Stomach smooth muscle (tissue), 2 donors: ENCODE results near the gene IGLL5.

Experiments used
- H3K27ac ChIP-seq: one replicate; pipeline ENCODE4 v1.7.0; 2013; ENCODE audit warnings: mild to moderate bottlenecking, low read length, inconsistent platforms
- H3K27me3 ChIP-seq, 2 donors: one replicate each; pipeline ENCODE4 v1.7.0; 2013; ENCODE audit warnings: low read length in 2 of 2; ENCODE audit not compliant: insufficient read depth in 2 of 2, control insufficient read depth in 1 of 2
- H3K36me3 ChIP-seq, 2 donors: one replicate each; pipeline ENCODE4 v1.7.0; 2013; ENCODE audit warnings: low read length in 2 of 2; ENCODE audit not compliant: control insufficient read depth in 2 of 2, insufficient read depth in 2 of 2
- H3K4me1 ChIP-seq: one replicate; pipeline ENCODE4 v1.7.0; 2013; ENCODE audit warnings: low read length; ENCODE audit not compliant: control insufficient read depth, insufficient read depth
- H3K4me3 ChIP-seq, 2 donors: one replicate each; pipeline ENCODE4 v1.7.0; 2013; ENCODE audit warnings: low read length in 2 of 2
- H3K9ac ChIP-seq, 2 donors: one replicate each; pipeline ENCODE4 v1.7.0; 2013; ENCODE audit warnings: low read length in 2 of 2, mild to moderate bottlenecking in 1 of 2
- H3K9me3 ChIP-seq, 2 donors: one replicate each; pipeline ENCODE4 v1.7.0; 2013; ENCODE audit warnings: low read length in 2 of 2; ENCODE audit not compliant: control insufficient read depth in 2 of 2
- donor health status: healthy.
- donor health status: Pancreatic carcinoma.

Gene IGLL5

GRCh38 chr22:22933100-22933806 lies 45.6 kb downstream of the IGLL5 start:
- Histone ChIP-seq H3K27ac (no peak overlapping the region), H3K9me3 (no peaks in the 10 kb centered on the region), H3K4me3 (no peak overlapping the region), H3K27me3 (peaks cover 0 to 4% of the 10 kb centered on the region in 2 donors), H3K36me3 (no peaks in the 10 kb centered on the region), H3K9ac (no peak overlapping the region), H3K4me1 (no peaks in the 10 kb centered on the region)

DNA sequence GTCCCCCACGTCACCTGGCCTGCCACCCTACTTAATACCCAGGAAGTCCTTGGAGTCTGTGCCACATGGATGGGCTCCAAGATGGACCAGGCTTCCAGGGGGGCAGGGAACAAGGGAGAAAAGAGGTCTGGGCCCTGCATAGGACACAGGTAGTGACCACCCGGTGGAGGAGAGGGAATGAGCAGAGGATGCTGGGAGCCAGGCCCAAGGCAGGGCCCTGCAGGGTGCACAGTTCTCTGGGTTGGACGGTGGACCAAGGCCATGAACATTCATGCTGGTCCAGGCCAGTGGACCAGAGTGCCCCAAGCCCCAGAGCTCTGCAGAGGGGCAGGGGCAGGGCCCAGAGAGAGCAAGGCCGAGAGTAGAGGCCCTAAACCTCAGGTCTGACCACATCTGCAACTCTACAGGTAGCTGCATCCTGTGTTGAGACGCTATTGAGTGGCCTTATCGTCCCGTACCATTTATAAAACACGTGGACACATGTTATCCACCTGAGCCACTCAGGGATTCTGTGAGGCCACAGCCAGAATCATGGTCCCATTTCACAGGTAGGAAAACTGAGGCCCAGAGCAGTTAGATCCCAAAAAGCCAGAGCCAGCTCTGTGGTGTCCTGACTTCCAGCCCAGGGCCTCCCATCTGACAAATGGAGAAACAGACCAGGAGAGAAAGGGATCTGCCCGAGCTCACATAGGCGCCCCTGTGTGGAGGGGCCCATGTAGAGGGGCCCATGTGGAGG lies 46.4 kb downstream of the IGLL5 start:
- no peak overlapping the region for H3K4me3 ChIP-seq
- no peaks in the 10 kb centered on the region for H3K4me1 ChIP-seq
- H3K27ac ChIP-seq: no peak overlapping the region
- H3K36me3 ChIP-seq: no peaks in the 10 kb centered on the region
- H3K9me3 ChIP-seq: no peaks in the 10 kb centered on the region
- H3K9ac ChIP-seq: no peak overlapping the region
- peaks cover 0 to 4% of the 10 kb centered on the region in 2 donors for H3K27me3 ChIP-seq

- Histone ChIP-seq H3K36me3 (no peaks in the 10 kb centered on the region), H3K9me3 (no peaks in the 10 kb centered on the region), H3K27me3 (peaks cover 0 to 4% of the 10 kb centered on the region in 2 donors), H3K9ac (no peak overlapping the region), H3K4me3 (no peak overlapping the region), H3K27ac (no peak overlapping the region), H3K4me1 (no peaks in the 10 kb centered on the region)
Measured at GRCh38 chr22:22934543-22935055, 47.0 kb downstream of the IGLL5 start.

- Histone ChIP-seq H3K4me3 (no peak overlapping the region), H3K27me3 (peaks cover 0 to 4% of the 10 kb centered on the region in 2 donors), H3K36me3 (no peaks in the 10 kb centered on the region), H3K27ac (no peak overlapping the region), H3K9ac (no peak overlapping the region), H3K9me3 (no peaks in the 10 kb centered on the region), H3K4me1 (no peaks in the 10 kb centered on the region)
Measured at GRCh38 chr22:22935056-22935545, 47.5 kb downstream of the IGLL5 start.

DNA sequence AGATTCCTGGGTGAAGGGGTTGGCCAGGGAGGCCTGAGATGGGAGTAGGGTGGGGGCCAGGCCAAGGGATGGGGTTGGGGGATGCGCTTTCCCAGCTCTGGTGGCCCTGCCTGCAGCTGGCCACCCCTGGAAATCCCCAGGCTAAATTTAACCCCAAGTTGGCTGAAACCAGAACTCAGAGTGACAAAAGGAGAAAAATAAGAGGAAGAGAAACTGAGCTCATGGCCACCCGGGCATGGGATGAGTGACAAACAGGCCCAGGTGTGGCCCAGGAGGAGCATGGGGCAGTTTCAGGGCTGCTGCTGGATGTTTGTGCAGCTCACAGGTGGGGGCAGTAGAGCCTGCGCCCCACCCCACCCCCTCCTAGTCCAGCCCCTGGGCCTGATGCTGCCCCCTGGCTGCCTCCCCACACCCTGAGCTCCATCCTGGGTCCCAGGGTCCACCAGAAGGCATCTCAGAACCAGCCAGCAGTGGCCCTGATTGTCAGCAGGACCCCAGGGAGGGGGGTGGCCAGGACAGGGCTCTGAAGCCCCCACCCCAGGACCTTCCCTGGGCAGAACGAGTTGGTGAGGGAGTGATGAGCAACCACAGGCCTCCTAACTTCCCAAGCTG lies 48.0 kb downstream of the IGLL5 start:
- no peaks in the 10 kb centered on the region for H3K9me3 ChIP-seq
- no peak overlapping the region for H3K9ac ChIP-seq
- no peaks in the 10 kb centered on the region for H3K27me3 ChIP-seq
- H3K36me3 ChIP-seq: no peaks in the 10 kb centered on the region
- H3K27ac ChIP-seq: no peak overlapping the region
- no peak overlapping the region for H3K4me3 ChIP-seq
- no peaks in the 10 kb centered on the region for H3K4me1 ChIP-seq

DNA sequence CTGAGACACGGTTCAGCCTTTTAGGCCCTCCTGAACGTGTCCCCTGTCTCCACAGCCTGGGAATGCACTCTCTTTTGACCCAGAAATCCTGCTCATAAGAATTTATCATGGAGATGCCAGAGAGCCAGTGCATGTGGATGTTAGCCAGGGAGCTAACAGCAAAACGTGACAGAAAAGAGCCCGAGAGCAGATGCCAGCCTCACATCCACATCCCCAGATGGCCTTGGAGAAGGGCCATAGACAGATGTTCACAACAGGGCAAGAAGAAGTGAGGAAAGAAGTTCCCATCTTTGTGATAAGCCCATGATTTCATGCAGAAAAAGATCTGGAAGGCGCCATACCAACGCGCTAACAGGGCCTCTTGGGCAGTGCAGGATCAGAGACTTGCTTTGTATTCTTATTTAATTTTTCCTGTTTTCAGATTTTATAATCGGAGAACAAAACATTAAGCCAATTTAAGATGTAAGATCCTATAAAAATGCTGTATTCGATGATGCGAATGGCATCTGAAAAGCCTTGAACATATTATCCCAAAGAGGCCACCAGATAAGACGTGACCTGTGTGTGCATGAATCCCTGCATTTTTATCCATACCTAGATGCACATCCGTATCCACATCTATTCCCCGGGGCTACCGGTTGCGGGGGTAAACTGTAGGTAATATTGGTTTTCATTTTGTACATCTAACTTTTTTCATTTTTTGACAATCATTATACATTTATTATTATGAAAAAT lies 48.7 kb downstream of the IGLL5 start:
- Histone ChIP-seq H3K9ac (no peak overlapping the region), H3K4me3 (no peak overlapping the region), H3K27me3 (no peaks in the 10 kb centered on the region), H3K4me1 (no peaks in the 10 kb centered on the region), H3K27ac (no peak overlapping the region), H3K36me3 (no peaks in the 10 kb centered on the region), H3K9me3 (no peaks in the 10 kb centered on the region)

DNA sequence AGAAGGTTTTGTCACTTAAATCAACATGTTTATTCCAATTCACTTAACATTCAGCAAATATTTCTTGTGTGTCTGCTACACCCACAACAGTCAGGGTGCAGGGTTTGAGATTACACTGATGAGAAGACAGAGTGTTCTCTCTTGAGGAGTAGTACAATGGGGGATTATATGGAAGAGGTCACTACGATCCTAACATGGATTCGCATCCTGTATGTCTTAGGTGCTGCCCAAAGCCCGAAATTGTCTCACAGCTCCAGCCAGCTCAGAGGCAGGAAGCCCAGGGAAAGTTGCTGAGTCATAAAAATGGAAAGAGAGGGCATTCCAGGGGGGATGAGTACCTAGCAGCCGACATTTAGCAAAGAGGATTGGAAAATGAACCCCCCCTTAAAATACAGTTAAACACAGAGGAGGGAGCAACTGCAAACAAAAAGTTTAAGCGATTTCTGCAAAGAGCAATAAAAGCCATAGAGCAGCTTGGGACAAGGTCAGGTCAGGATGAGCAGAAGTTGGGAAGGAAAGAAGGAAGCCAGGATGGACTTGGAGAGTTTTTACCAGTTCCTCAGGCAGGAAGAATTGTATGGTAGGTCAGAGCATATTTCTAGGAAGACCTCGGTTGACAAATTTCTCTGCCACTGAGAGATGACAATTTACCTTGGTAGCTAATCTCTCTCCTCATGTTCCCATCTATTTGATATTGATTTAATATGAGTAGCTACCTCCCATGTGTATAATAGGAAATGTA lies 49.5 kb downstream of the IGLL5 start:
- Histone ChIP-seq H3K4me3 (no peak overlapping the region), H3K36me3 (no peaks in the 10 kb centered on the region), H3K4me1 (no peaks in the 10 kb centered on the region), H3K27me3 (no peaks in the 10 kb centered on the region), H3K9me3 (no peaks in the 10 kb centered on the region), H3K27ac (no peak overlapping the region), H3K9ac (no peak overlapping the region)

DNA sequence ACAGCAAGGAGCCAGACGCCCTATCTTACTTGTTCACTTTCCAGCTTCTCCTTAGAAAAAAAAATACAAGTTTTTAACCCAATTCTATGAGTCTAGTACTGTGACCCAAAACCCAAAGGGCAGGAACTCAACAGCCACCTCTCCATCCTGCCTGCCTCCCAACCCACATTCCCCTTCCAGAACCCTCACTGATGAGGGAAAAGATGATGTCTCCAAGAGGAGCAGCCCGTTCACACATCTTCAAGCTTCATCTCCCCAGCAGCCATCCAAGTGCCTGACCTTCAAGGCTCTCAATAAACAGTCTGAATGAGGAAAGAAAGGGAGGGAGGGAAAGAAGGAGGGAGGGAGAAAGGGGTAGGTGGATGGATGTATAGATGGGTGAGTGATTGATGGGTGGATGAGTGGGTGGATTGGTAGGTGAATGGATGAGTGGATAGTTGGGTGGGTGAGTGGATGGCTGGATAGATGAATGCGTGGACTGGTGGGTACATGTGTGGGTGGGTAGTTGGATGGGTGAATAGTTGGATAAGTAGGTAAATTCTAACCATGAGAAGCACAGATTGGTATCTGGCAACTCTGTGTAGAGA lies 50.4 kb downstream of the IGLL5 start:
- peaks cover 0 to 6% of the 10 kb centered on the region in 2 donors for H3K27me3 ChIP-seq
- H3K4me3 ChIP-seq: no peak overlapping the region
- H3K4me1 ChIP-seq: no peaks in the 10 kb centered on the region
- H3K9ac ChIP-seq: no peak overlapping the region
- H3K27ac ChIP-seq: no peak overlapping the region
- no peaks in the 10 kb centered on the region for H3K36me3 ChIP-seq
- H3K9me3 ChIP-seq: no peaks in the 10 kb centered on the region

GRCh38 chr22:22938672-22939587 lies 51.3 kb downstream of the IGLL5 start:
- H3K36me3 ChIP-seq: no peaks in the 10 kb centered on the region
- H3K27ac ChIP-seq: no peak overlapping the region
- H3K27me3 ChIP-seq: peaks cover 0 to 7% of the 10 kb centered on the region in 2 donors
- no peak overlapping the region for H3K4me3 ChIP-seq
- H3K9ac ChIP-seq: no peak overlapping the region
- H3K4me1 ChIP-seq: no peaks in the 10 kb centered on the region
- no peaks in the 10 kb centered on the region for H3K9me3 ChIP-seq
